H1 (cell line): Measurements from ENCODE around the gene PRPF38A. TPM values are rescaled to one million over a fixed set of nuclear protein-coding genes. Genes with fewer than 3 reads are reported as not detected.

Source experiments
- CTCF ChIA-PET: fragments of 300-600 bp; sonication (Branson Sonifier 250); formaldehyde crosslinking; loops from one replicate; lab custom pipeline; 2021; ENCODE audit not compliant: partially characterized antibody; lab: Charles Lee
- POLR2A ChIA-PET: fragments of 300-600 bp; sonication (Branson Sonifier 250); formaldehyde crosslinking; loops from one replicate; lab custom pipeline; 2021; ENCODE audit warnings: inconsistent platforms; ENCODE audit not compliant: partially characterized antibody; lab: Charles Lee
- DNase-seq, 2 experiments: peaks; one replicate each; pipeline versions ENCODE4 v3.0.0 to v3.0.0-alpha.2; 2010 to 2022; ENCODE audit warnings: low spot score in 2 of 2, low read depth in 1 of 2, mixed read lengths in 1 of 2
- FAIRE-seq: peaks from 2 replicates; lab custom pipeline; 2011; peaks lifted over from hg19 to GRCh38; lab: Jason Lieb, UNC
- H2AFZ ChIP-seq: 2 replicates; pipeline ENCODE4 v1.8.1; 2012; ENCODE audit warnings: low read length, inconsistent platforms
- H2AK5ac ChIP-seq: 2 replicates; pipeline ENCODE4 v1.6.1; 2013; ENCODE audit warnings: low read depth, low read length
- H2BK120ac ChIP-seq: replicated peaks from 2 replicates; pipeline ENCODE3; 2013; ENCODE audit warnings: low read depth, low read length, inconsistent platforms
- H2BK12ac ChIP-seq: 2 replicates; pipeline ENCODE4 v1.6.1; 2013; ENCODE audit warnings: low read depth, low read length
- H2BK15ac ChIP-seq: 2 replicates; pipeline ENCODE4 v1.6.1; 2013; ENCODE audit warnings: low read length
- H2BK20ac ChIP-seq: 2 replicates; pipeline ENCODE4 v1.6.1; 2013; ENCODE audit warnings: low read length
- H2BK5ac ChIP-seq: 2 replicates; pipeline ENCODE4 v1.6.1; 2013; ENCODE audit warnings: low read depth, low read length
- H3K14ac ChIP-seq: 2 replicates; pipeline ENCODE4 v1.6.1; 2013; ENCODE audit warnings: inconsistent platforms; ENCODE audit not compliant: insufficient read length
- H3K18ac ChIP-seq: 2 replicates; pipeline ENCODE4 v1.6.1; 2013; ENCODE audit warnings: low read length; ENCODE audit errors: extremely low read depth
- H3K23ac ChIP-seq: 2 replicates; pipeline ENCODE4 v1.6.1; 2013; ENCODE audit warnings: inconsistent platforms; ENCODE audit not compliant: insufficient read length
- H3K23me2 ChIP-seq: 2 replicates; pipeline ENCODE4 v1.6.1; 2013; ENCODE audit warnings: low read depth, low read length
- H3K27ac ChIP-seq: 2 replicates; pipeline ENCODE4 v1.6.1; 2011; ENCODE audit warnings: low read depth, low read length, inconsistent platforms
- H3K27me3 ChIP-seq, 4 experiments: replicated peaks in 1 of 4; 1 replicate in 1 of 4; 2 replicates in 3 of 4; pipeline versions ENCODE4 v1.6.1 to v1.8.1; 2011 to 2013; ENCODE audit warnings: low read length in 3 of 4, mild to moderate bottlenecking in 3 of 4, inconsistent platforms in 2 of 4, mixed read lengths in 2 of 4, moderate library complexity in 1 of 4; ENCODE audit not compliant: control insufficient read depth in 3 of 4, insufficient read depth in 3 of 4; ENCODE audit errors: extremely low read depth in 1 of 4
- H3K36me3 ChIP-seq, 4 experiments: 2 replicates each; pipeline versions ENCODE4 v1.6.1 to v1.8.1; 2011 to 2013; ENCODE audit warnings: mild to moderate bottlenecking in 4 of 4, low read length in 3 of 4, moderate library complexity in 2 of 4, control low read depth in 1 of 4, inconsistent platforms in 1 of 4; ENCODE audit not compliant: insufficient read depth in 4 of 4, control insufficient read depth in 2 of 4
- H3K4ac ChIP-seq: replicated peaks from 2 replicates; pipeline ENCODE3; 2013; ENCODE audit warnings: low read length, low read depth, mixed read lengths, inconsistent platforms; ENCODE audit not compliant: insufficient read length
- H3K4me1 ChIP-seq, 4 experiments: replicated peaks in 1 of 4; 1 replicate in 1 of 4; 2 replicates in 3 of 4; pipeline versions ENCODE4 v1.6.1 to v1.8.1; 2011 to 2013; ENCODE audit warnings: low read length in 3 of 4, inconsistent platforms in 2 of 4, mixed read lengths in 1 of 4; ENCODE audit not compliant: insufficient read depth in 4 of 4, control insufficient read depth in 3 of 4
- H3K4me2 ChIP-seq, 2 experiments: 2 replicates each; pipeline versions ENCODE4 v1.6.1 to v1.8.1; 2011 to 2013; ENCODE audit warnings: low read depth in 2 of 2, low read length in 2 of 2, control low read depth in 1 of 2, inconsistent platforms in 1 of 2, mild to moderate bottlenecking in 1 of 2; ENCODE audit not compliant: insufficient read depth in 1 of 2
- H3K4me3 ChIP-seq, 4 experiments: fragments of 200-600, 300-600 bp in 1 of 4; sonication (generic), shearing (Covaris generic), sonication (Bioruptor Twin) in 1 of 4; 2 replicates each; pipeline versions ENCODE4 v1.5.1 to v1.8.1; 2011 to 2016; ENCODE audit warnings: low read length in 4 of 4, low read depth in 3 of 4, control low read depth in 2 of 4, inconsistent platforms in 2 of 4, mild to moderate bottlenecking in 2 of 4, mixed read lengths in 1 of 4, moderate library complexity in 1 of 4; ENCODE audit not compliant: insufficient read depth in 2 of 4; ENCODE audit errors: extremely low read depth in 1 of 4
- H3K56ac ChIP-seq: replicated peaks from 2 replicates; pipeline ENCODE3; 2013; ENCODE audit warnings: low read depth, mild to moderate bottlenecking, mixed read lengths, low read length, inconsistent platforms; ENCODE audit not compliant: insufficient read length
- H3K79me1 ChIP-seq: 2 replicates; pipeline ENCODE4 v1.6.1; 2013; ENCODE audit warnings: low read depth, low read length, control low read depth
- H3K79me2 ChIP-seq, 2 experiments: 2 replicates each; pipeline versions ENCODE4 v1.6.1 to v1.8.1; 2012 to 2013; ENCODE audit warnings: low read length in 2 of 2, mild to moderate bottlenecking in 2 of 2, inconsistent platforms in 1 of 2; ENCODE audit not compliant: insufficient read depth in 2 of 2, control insufficient read depth in 1 of 2
- H3K9ac ChIP-seq, 4 experiments: replicated peaks in 1 of 4; 1 replicate in 1 of 4; 2 replicates in 3 of 4; pipeline versions ENCODE4 v1.6.1 to v1.8.1; 2011 to 2013; ENCODE audit warnings: low read depth in 3 of 4, low read length in 3 of 4, control low read depth in 2 of 4, mild to moderate bottlenecking in 2 of 4, moderate library complexity in 2 of 4, inconsistent platforms in 1 of 4; ENCODE audit errors: extremely low read depth in 1 of 4
- H3K9me3 ChIP-seq, 2 experiments: 2 replicates each; pipeline versions ENCODE4 v1.6.1 to v1.8.1; 2012 to 2013; ENCODE audit warnings: mild to moderate bottlenecking in 2 of 2, moderate library complexity in 2 of 2, control low read depth in 1 of 2, inconsistent platforms in 1 of 2, low read depth in 1 of 2, low read length in 1 of 2, mixed read lengths in 1 of 2; ENCODE audit not compliant: insufficient read depth in 2 of 2
- H4K20me1 ChIP-seq, 2 experiments: replicated peaks in 1 of 2; 2 replicates each; pipeline versions ENCODE3 to v1.8.1; 2011 to 2013; ENCODE audit warnings: inconsistent platforms in 2 of 2, low read length in 2 of 2, mild to moderate bottlenecking in 1 of 2; ENCODE audit not compliant: insufficient read depth in 2 of 2, control insufficient read depth in 1 of 2
- H4K5ac ChIP-seq: 2 replicates; pipeline ENCODE4 v1.6.1; 2013; ENCODE audit warnings: low read length, low read depth, mixed read lengths, inconsistent platforms; ENCODE audit not compliant: insufficient read length
- H4K8ac ChIP-seq: 2 replicates; pipeline ENCODE4 v1.8.0; 2013; ENCODE audit warnings: mild to moderate bottlenecking, moderate library complexity, low read length, inconsistent platforms; ENCODE audit not compliant: insufficient read depth; ENCODE audit errors: extremely low read depth
- H4K91ac ChIP-seq: replicated peaks from 2 replicates; pipeline ENCODE3; 2013; ENCODE audit warnings: low read length, mixed read lengths, inconsistent platforms; ENCODE audit not compliant: insufficient read length
- CTBP2 ChIP-seq: IDR thresholded peaks from 2 replicates; pipeline ENCODE4 v1.7.0; 2011; ENCODE audit warnings: borderline replicate concordance, mild to moderate bottlenecking, moderate library complexity, mixed read lengths, low read length; ENCODE audit not compliant: insufficient read depth, insufficient read length
- RFX5 ChIP-seq: IDR thresholded peaks from 2 replicates; pipeline ENCODE4 v1.6.1; 2011; ENCODE audit warnings: low read depth, low read length, improper control_type of control experiment, borderline replicate concordance
- TBP ChIP-seq: IDR thresholded peaks from 2 replicates; pipeline ENCODE4 v1.6.1; 2011; ENCODE audit warnings: low read depth, low read length, improper control_type of control experiment
- WGBS, 2 experiments: shearing (Covaris generic) in 1 of 2; methylation state at CpG; one replicate each; pipeline versions ENCODE4 v1.1.6 to v1.1.7; 2013 to 2015; ENCODE audit warnings: low lambda C conversion rate in 2 of 2, mixed read lengths in 2 of 2, inconsistent platforms in 1 of 2, low coverage in 1 of 2, missing lambda C conversion rate in 1 of 2; ENCODE audit not compliant: insufficient replicate concordance in 2 of 2, insufficient coverage in 1 of 2, insufficient read length in 1 of 2; ENCODE audit errors: extremely low coverage in 1 of 2, missing lambda C conversion rate in 1 of 2; 5-methylcytosine and 5-hydroxymethylcytosine counted together
- polyA plus RNA-seq, 7 experiments: library from polyadenylated mRNA; depleted of rRNA in 3 of 7; stranded (reverse) in 5 of 7; unstranded in 2 of 7; fragments of >200 nt in 5 of 7; fragments of 200-250 nt in 2 of 7; gene quantifications; 1 replicate in 5 of 7; 2 replicates in 1 of 7; 4 replicates in 1 of 7; pipeline versions ENCODE4 v1.2.1 to v1.2.3, GENCODE V29; 2011 to 2013; ENCODE audit warnings: missing spikeins in 2 of 7, mixed read lengths in 2 of 7
- total RNA-seq: library from RNA; stranded (reverse); fragmentation: NEBNext Ultra II Directional; extraction: Animal tissue kit (Norgen Biotek cat#: 25700); gene quantifications from 2 replicates; pipeline ENCODE4 v1.2.1, GENCODE V29; 2021

Gene PRPF38A
- total and polyA plus RNA-seq, 2 of the 8 experiments (the other 6 are each of a cell fraction or from before 2014, with no cell fraction given) = 25.6 to 76.2 TPM

DNA sequence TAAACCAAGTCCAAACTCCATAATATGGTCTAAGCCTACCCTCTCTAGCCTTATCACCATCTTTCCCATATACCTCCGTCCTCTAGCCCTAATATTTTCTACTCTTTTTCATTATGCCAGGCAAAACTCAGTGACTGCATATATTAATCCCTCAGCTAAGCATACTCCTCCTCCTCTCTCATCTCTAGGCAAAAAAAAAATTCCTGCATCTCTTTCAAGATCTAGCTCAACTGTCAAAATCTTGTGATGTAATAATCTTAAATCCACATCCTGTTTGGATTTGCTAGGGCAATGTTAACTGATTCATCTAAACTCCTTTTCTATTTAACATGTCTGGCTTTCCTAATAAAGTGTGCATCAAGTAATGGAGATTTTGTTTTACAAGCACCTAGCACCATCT, 20.4 kb downstream of the PRPF38A start:
- CTCF ChIA-PET = interaction anchor here (1.5 kb wide), 1 partner anchor 19 kb away, joined by 3 read pairs; no protein-coding TSS in a partner anchor
- no peak for FAIRE-seq
- Histone ChIP-seq H4K5ac (no peak overlapping the region), H3K79me2 (no peaks in the 10 kb centered on the region), H3K79me1 (no peaks in the 10 kb centered on the region), H3K9ac (no peak overlapping the region), H3K4me3 (no peak overlapping the region), H3K9me3 (no peaks in the 10 kb centered on the region), H3K14ac (no peak overlapping the region), H3K4ac (no peak overlapping the region), H4K8ac (no peak overlapping the region)
- POLR2A ChIA-PET = interaction anchor here (0.6 to 2.2 kb wide), 5 partner anchors 8 to 263 kb away, joined by 3 to 10 read pairs (median 4); partner anchors contain the start of genes ORC1 and PRPF38A
- 96% methylated on average over 1 of the region's 1 CpG; no CpG with 5 or more reads in 1 of the 2 experiments for WGBS, 2 experiments
- TF ChIP-seq TBP (no peak), CTBP2 (no peak), RFX5 (no peak)
- TF ChIP-seq, all 59 proteins: peak for 0
- no peaks in the 10 kb centered on the region for H3K23me2 ChIP-seq
- H3K56ac ChIP-seq = no peak overlapping the region
- H3K27ac ChIP-seq = no peak overlapping the region
- H2BK12ac ChIP-seq = no peak overlapping the region
- no peak overlapping the region for H2AFZ ChIP-seq
- H3K27me3 ChIP-seq = no peaks in the 10 kb centered on the region
- no peak overlapping the region for H2AK5ac ChIP-seq
- H2BK120ac ChIP-seq = no peak overlapping the region
- peaks cover 0 to 35% (median 12%) of the 10 kb centered on the region in 4 experiments; a peak in 5 of 8 replicates for H3K36me3 ChIP-seq
- H3K4me2 ChIP-seq = no peak overlapping the region
- H2BK5ac ChIP-seq = no peak overlapping the region
- no peak overlapping the region for H3K23ac ChIP-seq
- no peak overlapping the region for H2BK15ac ChIP-seq
- peaks cover 0 to 1% of the 10 kb centered on the region in 2 experiments for H4K20me1 ChIP-seq
- no peak overlapping the region for H2BK20ac ChIP-seq
- H3K18ac ChIP-seq = no peak overlapping the region
- DNase-seq = no peak
- no peak overlapping the region for H4K91ac ChIP-seq
- no peaks in the 10 kb centered on the region; a peak in 1 of 7 replicates for H3K4me1 ChIP-seq
